MM.1S (cell line): Measurements from ENCODE around the gene MIER3.

Experiments
- DNase-seq: peaks from one replicate; pipeline ENCODE4 v3.0.0-alpha.2; 2015
- H2AFZ ChIP-seq: fragments of 300-600 bp; sonication (generic); 2 replicates; pipeline ENCODE4 v1.6.0; 2016; ENCODE audit warnings: antibody characterized with exemption, low read length
- H3F3A ChIP-seq: fragments of 300-600 bp; sonication (generic); 2 replicates; pipeline ENCODE4 v1.6.1; 2016; ENCODE audit warnings: mild to moderate bottlenecking, antibody characterized with exemption, low read length, moderate library complexity, mixed read lengths; ENCODE audit not compliant: insufficient read depth
- H3K27ac ChIP-seq: fragments of 300-600 bp; sonication (generic); 2 replicates; pipeline ENCODE4 v1.5.1; 2016; ENCODE audit warnings: mild to moderate bottlenecking, low read length
- H3K27me3 ChIP-seq: fragments of 300-600 bp; sonication (generic); replicated peaks from 2 replicates; pipeline ENCODE4 v1.6.0; 2016; ENCODE audit warnings: low read length; ENCODE audit not compliant: insufficient read depth
- H3K36me3 ChIP-seq: fragments of 300-600 bp; sonication (generic); replicated peaks from 2 replicates; pipeline ENCODE4 v1.6.1; 2016; ENCODE audit warnings: mild to moderate bottlenecking, low read length, mixed read lengths; ENCODE audit not compliant: insufficient read depth
- H3K4me1 ChIP-seq: fragments of 300-600 bp; sonication (generic); 2 replicates; pipeline ENCODE4 v1.6.1; 2016; ENCODE audit warnings: low read length, mixed read lengths
- H3K4me2 ChIP-seq: fragments of 300-600 bp; sonication (generic); 2 replicates; pipeline ENCODE4 v1.6.0; 2016; ENCODE audit warnings: low read depth, low read length
- H3K4me3 ChIP-seq: fragments of 300-600 bp; sonication (generic); 2 replicates; pipeline ENCODE4 v1.5.1; 2016; ENCODE audit warnings: low read length, mixed read lengths
- H3K79me2 ChIP-seq: fragments of 300-600 bp; sonication (generic); 2 replicates; pipeline ENCODE4 v1.6.1; 2016; ENCODE audit warnings: mixed run types, low read length, mixed read lengths
- H3K9ac ChIP-seq: fragments of 300-600 bp; sonication (generic); 2 replicates; pipeline ENCODE4 v1.6.1; 2016; ENCODE audit warnings: low read length, mixed read lengths
- H3K9me2 ChIP-seq: fragments of 300-600 bp; sonication (generic); replicated peaks from 2 replicates; pipeline ENCODE4 v1.6.1; 2016; ENCODE audit warnings: mild to moderate bottlenecking, low read length, mixed read lengths; ENCODE audit not compliant: insufficient read depth
- H3K9me3 ChIP-seq: fragments of 300-600 bp; sonication (generic); replicated peaks from 2 replicates; pipeline ENCODE4 v1.6.1; 2016; ENCODE audit warnings: mild to moderate bottlenecking, low read length, mixed read lengths; ENCODE audit not compliant: insufficient read depth
- H4K20me1 ChIP-seq: fragments of 300-600 bp; sonication (generic); 2 replicates; pipeline ENCODE4 v1.6.1; 2016; ENCODE audit warnings: mild to moderate bottlenecking, low read length, moderate library complexity, mixed read lengths; ENCODE audit not compliant: insufficient read depth
- CTCF ChIP-seq: fragments of 300-600 bp; sonication (generic); IDR thresholded peaks from 2 replicates; pipeline ENCODE4 v1.5.1; 2016; ENCODE audit warnings: antibody characterized with exemption, low read length, mixed read lengths
- EZH2 ChIP-seq: fragments of 300-600 bp; sonication (generic); optimal IDR thresholded peaks from 2 replicates; pipeline ENCODE3; 2017; ENCODE audit warnings: low read depth, mild to moderate bottlenecking, antibody characterized with exemption, low read length, mixed read lengths
- EZH2phosphoT487 ChIP-seq: fragments of 300-600 bp; sonication (generic); IDR thresholded peaks from 2 replicates; pipeline ENCODE4 v1.6.1; 2018; ENCODE audit warnings: antibody characterized with exemption, low read length

MIER3 gene

DNA sequence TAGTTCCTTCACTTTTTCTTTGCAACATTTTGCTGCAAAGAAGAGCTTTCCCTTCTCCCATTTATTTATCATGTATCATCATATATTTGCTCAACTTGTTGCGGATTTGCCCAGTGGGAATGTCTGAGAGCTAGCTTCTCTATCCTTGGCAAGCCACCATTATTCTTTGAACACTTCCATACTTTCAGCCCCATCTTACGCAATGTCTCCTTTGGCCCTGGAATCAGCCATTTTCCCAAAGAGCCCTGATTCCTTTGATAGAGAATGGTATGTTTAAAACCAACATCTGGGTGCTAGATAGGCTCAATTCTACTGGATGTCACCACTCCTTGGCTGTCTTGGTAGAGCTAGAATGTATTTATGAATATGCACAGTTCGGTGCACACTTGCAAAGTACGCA lies 55.2 kb downstream of the MIER3 start:
- Histone ChIP-seq H2AFZ (no peak overlapping the region), H3K27ac (no peak overlapping the region), H3K4me3 (no peak overlapping the region), H3K36me3 (no peaks in the 10 kb centered on the region), H4K20me1 (no peaks in the 10 kb centered on the region), H3K4me2 (no peak overlapping the region), H3K9me3 (no peaks in the 10 kb centered on the region), H3K27me3 (no peaks in the 10 kb centered on the region), H3K9me2 (no peaks in the 10 kb centered on the region), H3K79me2 (no peaks in the 10 kb centered on the region), H3K9ac (no peak overlapping the region), H3F3A (0 out of 2 replicates have a peak, but pooled peaks cover 3% of the 10 kb centered on the region), H3K4me1 (no peaks in the 10 kb centered on the region)
- TF ChIP-seq CTCF = no peak
- no peak for TF ChIP-seq EZH2phosphoT487
- TF ChIP-seq EZH2 = no peak
- DNase-seq = no peak

DNA sequence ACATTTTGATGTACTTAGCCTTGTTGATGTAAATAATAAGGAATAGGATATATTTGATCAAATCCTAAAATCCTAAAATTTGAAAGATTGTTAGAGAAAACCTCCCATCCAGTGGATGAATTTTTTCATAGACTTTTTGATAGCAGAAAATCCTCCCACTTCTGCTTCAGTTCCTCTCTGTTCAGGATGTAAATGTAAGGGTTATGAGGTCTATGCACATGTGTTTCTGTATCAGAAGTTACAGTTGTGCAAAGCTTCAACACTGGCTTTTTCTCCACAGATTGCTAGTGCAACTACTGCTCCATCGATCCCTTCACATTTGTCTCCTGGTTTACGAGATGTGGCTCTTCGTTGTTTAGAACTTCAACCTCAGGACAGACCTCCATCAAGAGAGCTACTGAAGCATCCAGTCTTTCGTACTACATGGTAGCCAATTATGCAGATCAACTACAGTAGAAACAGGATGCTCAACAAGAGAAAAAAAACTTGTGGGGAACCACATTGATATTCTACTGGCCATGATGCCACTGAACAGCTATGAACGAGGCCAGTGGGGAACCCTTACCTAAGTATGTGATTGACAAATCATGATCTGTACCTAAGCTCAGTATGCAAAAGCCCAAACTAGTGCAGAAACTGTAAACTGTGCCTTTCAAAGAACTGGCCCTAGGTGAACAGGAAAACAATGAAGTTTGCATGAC lies 58.5 kb downstream of the MIER3 start:
- no peaks in the 10 kb centered on the region for H3K27me3 ChIP-seq
- H3K4me2 ChIP-seq = no peak overlapping the region
- H3K9me2 ChIP-seq = no peaks in the 10 kb centered on the region
- peaks cover 7% of the 10 kb centered on the region; the same call in 1 of the 2 replicates for H3K36me3 ChIP-seq
- H2AFZ ChIP-seq = no peak overlapping the region
- H3K9me3 ChIP-seq = no peaks in the 10 kb centered on the region
- H3F3A ChIP-seq = no peaks in the 10 kb centered on the region
- no peaks in the 10 kb centered on the region for H3K79me2 ChIP-seq
- no peaks in the 10 kb centered on the region for H4K20me1 ChIP-seq
- no peak overlapping the region for H3K27ac ChIP-seq
- H3K9ac ChIP-seq = no peak overlapping the region
- H3K4me1 ChIP-seq = no peaks in the 10 kb centered on the region
- H3K4me3 ChIP-seq = no peak overlapping the region
- DNase-seq = no peak
- TF ChIP-seq EZH2phosphoT487 (no peak), CTCF (no peak), EZH2 (no peak)

DNA sequence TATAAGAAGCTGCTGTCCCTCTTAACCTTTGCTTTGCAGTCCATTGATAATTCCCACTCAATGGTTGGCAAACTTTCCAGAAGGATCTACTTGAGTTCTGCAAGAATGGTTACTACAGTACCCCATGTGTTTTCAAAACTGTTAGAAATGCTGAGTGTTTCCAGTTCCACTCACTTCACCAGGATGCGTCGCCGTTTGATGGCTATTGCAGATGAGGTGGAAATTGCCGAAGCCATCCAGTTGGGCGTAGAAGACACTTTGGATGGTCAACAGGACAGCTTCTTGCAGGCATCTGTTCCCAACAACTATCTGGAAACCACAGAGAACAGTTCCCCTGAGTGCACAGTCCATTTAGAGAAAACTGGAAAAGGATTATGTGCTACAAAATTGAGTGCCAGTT lies 70.4 kb downstream of the MIER3 start:
- DNase-seq = no peak
- Histone ChIP-seq H3K9me3 (no peaks in the 10 kb centered on the region), H3K4me1 (no peaks in the 10 kb centered on the region), H3K4me3 (no peak overlapping the region), H3K79me2 (peaks cover 5% of the 10 kb centered on the region; the same call in 1 of the 2 replicates), H3K9me2 (no peaks in the 10 kb centered on the region), H3F3A (no peaks in the 10 kb centered on the region), H3K9ac (no peak overlapping the region), H3K27ac (no peak overlapping the region), H2AFZ (no peak overlapping the region), H3K36me3 (peaks cover 22% of the 10 kb centered on the region), H4K20me1 (no peaks in the 10 kb centered on the region), H3K4me2 (no peak overlapping the region), H3K27me3 (no peaks in the 10 kb centered on the region)
- TF ChIP-seq CTCF (no peak), EZH2phosphoT487 (no peak), EZH2 (no peak)
